A549 (cell line): Measurements from ENCODE around the gene SHLD1.

Source experiments
- CTCF ChIP-seq: fragments of >200 bp; sonication (Bioruptor Twin); formaldehyde crosslinking; IDR thresholded peaks from 3 replicates; pipeline ENCODE4 v1.5.1; 2016
- KDM1A ChIP-seq: fragments of 200-600 bp; sonication (generic); IDR thresholded peaks from 2 replicates; pipeline ENCODE4 v1.6.1; 2016; ENCODE audit warnings: low read depth, mild to moderate bottlenecking
- POLR2A ChIP-seq: IDR thresholded peaks from 2 replicates; pipeline ENCODE4 v1.6.1; 2012; ENCODE audit warnings: mild to moderate bottlenecking, low read length
- REST ChIP-seq: fragments of 200-600 bp; sonication (generic); IDR thresholded peaks from 2 replicates; pipeline ENCODE4 v1.6.1; 2016; ENCODE audit warnings: antibody characterized with exemption, mild to moderate bottlenecking, moderate library complexity

- TF ChIP-seq CTCF (no peak), KDM1A (no peak), POLR2A (no peak), REST (no peak)
Observed at GRCh38 chr20:5773589-5773988, 23.4 kb downstream of the SHLD1 start.
